Stromal cell of bone marrow (primary cell): ENCODE data around the gene DHRS2.
"Not testable (repeated sequence)": the region's sequence is repeated elsewhere in the genome, so short reads cannot be mapped to it uniquely, and the experiment has no call there.

Experiments used
- DNase-seq: peaks from one replicate; pipeline ENCODE4 v3.0.0-alpha.2; 2012; ENCODE audit warnings: low read depth

DHRS2 gene

GRCh38 chr14:23648764-23649460 is 12.7 kb downstream of the DHRS2 start:
- no peak for DNase-seq

DNA sequence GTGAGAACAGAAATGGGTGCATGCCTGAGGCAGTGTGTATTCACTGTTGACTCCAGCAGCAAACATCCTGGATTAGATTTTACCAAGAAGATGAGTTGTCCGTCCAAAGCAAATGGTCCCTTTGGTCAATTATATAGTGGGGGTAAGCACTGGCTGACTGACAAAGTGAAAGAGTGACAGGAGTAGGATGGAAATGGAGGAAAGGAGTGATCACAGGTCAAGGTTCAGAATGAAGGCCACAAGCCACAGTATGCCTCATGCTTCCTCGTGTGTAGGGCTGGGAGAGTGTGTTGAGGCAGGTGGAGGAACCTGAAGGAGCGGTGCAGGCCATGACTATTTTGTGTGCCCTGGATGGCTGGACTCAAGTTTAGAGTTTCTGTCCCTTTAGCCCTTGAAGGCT is 14.3 kb downstream of the DHRS2 start:
- DNase-seq: no peak

DNA sequence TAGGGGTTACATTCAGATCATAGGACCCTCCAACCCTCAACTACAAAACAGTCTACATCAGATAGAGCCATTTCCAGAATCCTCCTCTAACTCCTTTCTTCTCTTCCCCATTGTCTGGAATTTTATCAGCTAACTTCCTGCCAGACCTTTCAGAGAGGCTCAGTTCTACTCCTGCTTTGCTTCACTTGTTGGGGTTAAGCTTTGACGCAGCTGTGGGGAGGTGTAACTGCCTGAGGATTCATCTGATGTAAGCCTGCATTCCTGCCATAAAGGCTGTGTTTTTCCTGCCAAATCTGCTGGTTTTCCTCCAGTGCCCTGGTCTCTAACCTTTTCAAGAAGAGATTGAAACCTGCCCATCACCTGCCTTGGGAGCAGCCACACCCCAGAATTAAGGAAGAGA is 16.9 kb downstream of the DHRS2 start:
- no peak for DNase-seq

DNA sequence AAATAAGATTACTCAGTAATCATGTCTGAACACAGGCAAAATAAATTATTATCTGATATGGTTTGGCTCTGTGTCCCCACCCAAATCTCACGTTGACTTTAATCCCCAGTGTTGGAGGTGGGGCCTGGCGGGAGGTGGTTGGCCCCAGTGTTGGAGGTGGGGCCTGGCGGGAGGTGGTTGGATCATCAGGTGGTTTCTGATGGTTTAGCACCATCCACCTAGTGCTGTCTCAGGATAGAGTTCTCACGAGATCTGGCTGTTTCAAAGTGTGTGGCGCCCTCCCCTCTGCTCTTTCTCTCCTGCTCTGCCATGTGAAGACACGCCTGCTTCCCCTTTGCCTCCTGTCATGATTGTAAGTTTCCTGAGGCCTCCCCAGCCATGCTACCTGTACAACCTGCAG is 18.1 kb downstream of the DHRS2 start:
- DNase-seq: no peak

DNA sequence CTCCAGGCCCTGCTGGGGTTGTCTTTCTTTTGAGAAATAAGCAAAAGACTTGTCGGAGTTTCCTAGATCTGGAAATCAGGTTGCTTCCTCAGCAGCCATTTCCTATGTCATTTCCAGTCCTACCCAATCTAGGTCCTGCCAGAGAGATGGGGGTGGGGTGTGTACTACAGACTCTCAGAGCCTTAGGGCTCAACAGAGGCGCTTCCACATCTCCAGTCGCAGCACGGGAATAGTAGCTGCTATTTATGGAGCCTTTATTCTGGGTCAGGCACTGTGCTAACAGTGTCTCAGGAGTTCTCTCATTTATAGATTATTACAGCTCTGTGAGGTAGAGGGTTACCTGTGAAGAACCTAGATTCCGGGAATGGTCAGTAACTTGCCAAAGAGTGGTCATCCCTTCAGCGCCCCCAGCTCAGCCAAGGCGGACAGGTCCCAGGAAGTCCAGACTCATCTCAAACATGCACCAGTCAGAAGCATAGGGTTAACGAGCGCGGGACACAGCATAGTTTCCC is 21.9 kb downstream of the DHRS2 start:
- DNase-seq: no peak

DNA sequence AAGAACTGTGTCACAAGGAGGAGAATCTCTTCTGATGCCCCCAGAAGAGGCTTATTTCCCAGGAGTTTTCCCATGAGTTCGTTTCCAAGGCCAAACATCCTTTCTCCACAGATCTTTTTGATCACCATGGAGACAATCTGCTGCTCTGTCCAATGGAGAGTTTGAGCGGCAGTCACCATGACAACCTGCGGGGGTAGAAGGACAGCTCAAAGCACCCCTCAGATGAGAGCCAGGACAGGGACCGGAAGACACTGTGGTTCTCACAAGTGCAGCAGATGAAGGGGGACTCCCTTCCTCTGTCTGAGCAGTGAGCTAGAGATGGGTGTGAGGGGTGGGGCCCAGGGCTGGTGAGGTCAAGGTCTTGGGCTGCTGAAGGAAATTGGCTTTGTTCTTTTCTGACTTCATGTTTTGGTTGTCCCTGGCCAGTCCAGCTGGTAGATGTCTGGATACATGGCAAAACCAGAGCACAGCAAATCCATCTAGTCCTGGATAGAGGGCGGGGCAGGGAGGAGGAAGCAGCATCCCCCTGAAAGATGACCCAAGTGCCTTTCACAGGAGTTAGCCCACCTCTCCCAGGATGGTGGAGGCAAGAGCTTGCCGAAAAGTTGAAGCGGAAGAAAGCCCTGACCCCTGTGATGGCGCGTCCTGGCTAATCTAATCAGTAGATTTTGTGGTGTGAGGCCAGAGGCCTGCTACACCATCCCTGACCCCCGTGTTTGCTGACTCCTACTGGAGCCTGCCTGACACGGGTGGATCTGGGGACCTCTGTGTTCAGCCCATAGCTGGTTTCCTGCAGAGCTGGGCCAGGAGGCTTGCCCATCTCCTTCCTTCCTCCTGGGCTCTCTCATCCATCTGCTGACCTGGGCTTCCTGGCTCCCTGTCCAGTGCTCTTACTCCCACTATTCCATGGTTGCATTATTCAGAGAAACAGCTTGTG is 24.4 kb downstream of the DHRS2 start:
- no peak for DNase-seq

DNA sequence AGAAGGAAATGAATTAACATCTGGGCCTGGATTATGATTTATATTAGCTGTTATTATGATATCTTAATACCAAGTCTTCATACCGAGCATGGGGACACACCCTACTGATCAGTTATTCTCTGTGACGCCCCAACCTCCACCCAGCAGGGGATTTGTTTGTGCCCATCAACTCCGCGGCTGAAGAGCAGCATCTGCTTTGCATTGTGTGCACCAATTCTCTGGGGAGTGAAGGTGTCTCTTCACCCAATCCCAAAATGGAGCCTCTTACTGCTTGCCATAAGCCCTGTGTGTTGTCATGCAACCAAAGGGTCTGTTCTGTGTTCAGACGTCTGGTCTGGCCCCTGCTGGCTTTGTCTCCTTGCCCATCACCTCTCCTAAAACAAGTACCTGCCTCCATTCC is 25.4 kb downstream of the DHRS2 start:
- DNase-seq: no peak

DNA sequence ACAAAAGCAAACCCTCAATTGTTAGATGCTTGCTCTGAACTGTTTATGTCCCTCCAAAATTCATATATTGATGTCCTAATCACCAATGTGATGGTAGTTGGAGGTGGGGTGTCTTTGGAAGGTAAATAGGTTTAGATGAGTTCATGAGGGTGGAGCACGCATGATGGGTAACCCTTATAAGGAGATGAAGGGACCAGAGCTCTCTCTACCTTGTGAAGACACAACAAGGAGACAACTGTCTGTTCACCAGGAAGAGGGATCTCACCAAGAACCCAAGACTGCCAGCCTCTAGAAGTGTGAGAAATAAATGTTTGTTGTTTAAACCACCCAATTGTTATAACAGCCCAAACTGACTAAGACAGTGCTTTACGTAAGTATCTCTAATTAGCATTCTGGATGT is 27.0 kb downstream of the DHRS2 start:
- DNase-seq: no peak

DNA sequence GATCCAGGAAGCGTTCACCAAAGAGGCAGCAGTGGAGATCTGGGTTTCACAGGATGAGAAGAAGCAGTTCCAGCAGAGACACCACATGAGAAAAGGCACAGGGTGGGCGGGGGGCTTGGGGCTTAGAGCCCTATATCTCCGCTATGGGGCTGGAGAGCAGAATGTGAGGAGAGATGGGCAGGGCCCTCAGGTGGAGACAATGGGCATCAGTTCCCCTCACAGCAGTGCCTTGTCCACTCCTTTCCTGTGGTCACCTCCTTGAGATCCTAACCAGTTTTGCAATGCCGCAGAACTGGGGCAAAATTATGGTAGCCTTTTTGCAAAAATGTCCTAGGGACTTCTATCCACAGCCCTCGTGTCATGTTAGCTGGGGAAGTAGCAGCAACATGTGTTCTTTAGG is 27.5 kb downstream of the DHRS2 start:
- DNase-seq: no peak

- DNase-seq: no peak
Measured at GRCh38 chr14:23664207-23664885, 28.2 kb downstream of the DHRS2 start.

DNA sequence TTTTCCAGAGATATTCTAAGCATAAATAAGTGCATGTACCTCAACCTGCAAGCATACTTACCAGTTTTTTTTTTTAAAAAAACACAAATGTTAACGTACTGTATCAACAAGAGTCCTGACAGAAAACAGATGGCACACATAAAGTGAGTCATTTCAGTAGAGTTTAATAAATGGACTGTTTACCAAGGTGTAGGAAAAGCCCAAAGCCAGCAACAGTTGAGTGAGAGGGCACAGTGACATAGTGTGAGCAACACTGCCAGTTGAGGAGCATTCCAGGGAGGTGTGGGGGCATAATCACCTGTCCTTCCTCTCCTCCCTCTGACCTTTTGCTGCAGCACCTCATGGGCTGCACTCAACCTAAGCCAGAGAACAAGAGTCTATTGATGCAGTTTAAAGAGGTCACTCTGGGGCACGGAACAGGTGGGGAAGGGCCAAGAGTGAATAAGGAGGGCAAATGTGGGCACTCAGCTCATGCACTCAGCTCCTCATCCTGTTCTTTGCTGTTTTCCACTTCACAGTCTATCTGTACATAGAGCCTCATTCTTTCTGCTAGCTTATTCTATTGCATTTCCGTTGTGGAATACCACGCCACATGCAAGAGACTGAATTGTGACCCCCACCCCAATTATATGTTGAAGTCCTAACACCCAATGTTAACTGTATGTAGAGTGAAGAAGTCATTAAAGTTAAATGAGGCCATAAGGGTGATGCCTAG is 29.3 kb downstream of the DHRS2 start:
- no peak for DNase-seq

DNA sequence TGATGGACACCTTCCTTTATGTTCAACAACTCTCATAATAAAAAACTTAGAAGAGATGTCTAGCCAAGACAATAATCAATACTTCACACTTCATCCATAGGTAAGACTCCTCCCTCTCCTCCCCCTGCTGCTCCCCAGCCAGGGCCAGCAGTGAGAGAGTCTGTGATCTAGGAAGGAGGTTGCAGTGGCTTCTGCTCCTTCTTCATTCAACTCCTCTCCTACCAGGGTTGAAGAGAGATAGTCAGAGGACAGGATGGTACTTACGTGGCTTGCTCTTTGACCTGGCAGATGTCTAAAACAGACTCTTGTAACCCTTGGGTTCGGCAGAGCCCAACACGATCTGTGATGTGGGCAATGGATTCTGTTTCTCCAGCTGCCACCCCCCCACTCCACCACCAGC is 31.0 kb downstream of the DHRS2 start:
- no peak for DNase-seq

GRCh38 chr14:23669441-23669840 is 33.3 kb downstream of the DHRS2 start:
- no peak for DNase-seq

GRCh38 chr14:23670481-23670880 is 34.3 kb downstream of the DHRS2 start:
- DNase-seq: no peak

- no peak for DNase-seq
Measured at GRCh38 chr14:23672200-23672599, 36.0 kb downstream of the DHRS2 start.

GRCh38 chr14:23675337-23675736 is 39.2 kb downstream of the DHRS2 start:
- no peak for DNase-seq

DNA sequence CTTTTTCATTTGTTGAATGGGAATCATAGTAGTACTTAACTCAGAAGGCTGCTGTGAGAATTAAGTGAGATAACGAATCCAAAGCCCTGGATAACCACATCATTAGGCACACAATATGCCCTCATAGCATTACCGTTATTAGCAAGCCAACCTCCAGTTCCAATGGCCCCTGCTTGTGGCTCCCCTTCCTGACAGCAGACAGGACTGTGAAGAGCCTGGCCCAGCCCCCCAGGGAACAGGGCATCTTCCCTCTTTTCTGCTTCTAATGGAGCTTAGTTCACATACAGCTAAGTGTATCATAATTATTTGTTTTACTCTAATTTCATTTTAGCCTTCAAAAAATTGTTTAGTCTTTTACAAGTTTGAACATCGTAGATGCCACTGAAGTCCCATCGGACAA is 39.7 kb downstream of the DHRS2 start:
- no peak for DNase-seq

GRCh38 chr14:23681337-23681736 is 45.2 kb downstream of the DHRS2 start:
- no peak for DNase-seq

DNA sequence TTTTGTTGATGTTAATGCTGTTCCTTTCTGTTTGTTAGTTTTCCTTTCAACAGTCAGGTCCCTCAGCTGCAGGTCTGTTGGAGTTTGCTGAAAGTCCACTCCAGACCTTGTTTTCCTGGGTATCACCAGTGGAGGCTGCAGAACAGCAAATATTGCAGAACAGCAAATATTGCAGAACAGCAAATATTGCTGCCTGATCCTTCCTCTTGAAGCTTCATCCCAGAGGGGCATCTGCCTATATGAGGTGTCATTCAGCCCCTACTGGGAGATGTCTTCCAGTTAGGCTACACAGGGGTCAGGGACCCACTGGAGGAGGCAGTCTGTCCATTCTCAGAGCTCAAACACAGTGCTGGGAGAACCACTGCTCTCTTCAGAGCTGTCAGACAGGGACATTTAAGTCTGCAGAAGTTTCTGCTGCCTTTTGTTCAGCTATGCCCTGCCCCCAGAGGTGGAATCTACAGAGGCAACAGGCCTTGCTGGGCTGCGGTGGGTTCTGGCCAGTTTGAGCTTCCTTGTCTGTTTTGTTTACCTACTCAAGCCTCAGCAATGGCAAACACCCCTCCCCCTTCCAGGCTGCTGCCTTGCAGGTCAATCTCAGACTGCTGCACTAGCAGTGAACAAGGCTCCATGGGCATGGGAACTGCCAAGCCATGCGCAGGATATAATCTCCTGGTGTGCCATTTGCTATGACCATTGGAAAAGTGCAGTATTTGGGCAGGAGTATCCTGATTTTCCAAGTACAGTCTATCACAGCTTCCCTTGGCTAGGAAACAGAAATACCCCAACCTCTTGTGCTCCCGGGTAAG is 53.7 kb downstream of the DHRS2 start:
- DNase-seq: not testable (repeated sequence)

DNA sequence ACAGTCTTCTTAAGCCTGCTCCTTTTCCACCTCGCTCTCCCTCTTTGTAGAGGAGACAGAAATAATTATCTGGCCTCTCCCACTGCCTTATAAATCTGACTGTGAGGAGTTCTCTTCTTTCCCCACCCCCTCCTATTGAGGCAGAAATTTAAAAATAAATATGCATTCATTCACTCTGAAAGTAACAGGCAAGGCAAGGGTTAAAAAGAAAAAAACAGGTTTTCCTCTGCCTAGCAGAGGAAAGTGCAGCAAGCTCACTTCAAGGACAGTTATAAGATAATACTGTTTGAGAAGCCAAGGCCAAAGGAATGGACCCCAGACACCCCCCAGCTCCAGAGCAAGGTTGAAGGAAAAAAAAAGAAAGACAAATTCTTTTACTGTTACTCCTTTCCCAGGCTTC is 56.3 kb downstream of the DHRS2 start:
- DNase-seq: no peak

GRCh38 chr14:23693252-23693775 is 57.1 kb downstream of the DHRS2 start:
- DNase-seq: no peak
